Panc1 (cell line): ENCODE measurements around the gene ACOXL.

Experiments used
- POLR2AphosphoS5 ChIP-seq: IDR thresholded peaks from 2 replicates; pipeline ENCODE4 v1.6.1; 2012; ENCODE audit warnings: mild to moderate bottlenecking, low read depth, low read length, moderate library complexity
- TF ChIP-seq, protein P1 (sequence below): fragments of 450-650 bp; IDR thresholded peaks from 2 replicates; pipeline ENCODE4 v1.5.1; 2017; ENCODE audit warnings: mild to moderate bottlenecking

DNA sequence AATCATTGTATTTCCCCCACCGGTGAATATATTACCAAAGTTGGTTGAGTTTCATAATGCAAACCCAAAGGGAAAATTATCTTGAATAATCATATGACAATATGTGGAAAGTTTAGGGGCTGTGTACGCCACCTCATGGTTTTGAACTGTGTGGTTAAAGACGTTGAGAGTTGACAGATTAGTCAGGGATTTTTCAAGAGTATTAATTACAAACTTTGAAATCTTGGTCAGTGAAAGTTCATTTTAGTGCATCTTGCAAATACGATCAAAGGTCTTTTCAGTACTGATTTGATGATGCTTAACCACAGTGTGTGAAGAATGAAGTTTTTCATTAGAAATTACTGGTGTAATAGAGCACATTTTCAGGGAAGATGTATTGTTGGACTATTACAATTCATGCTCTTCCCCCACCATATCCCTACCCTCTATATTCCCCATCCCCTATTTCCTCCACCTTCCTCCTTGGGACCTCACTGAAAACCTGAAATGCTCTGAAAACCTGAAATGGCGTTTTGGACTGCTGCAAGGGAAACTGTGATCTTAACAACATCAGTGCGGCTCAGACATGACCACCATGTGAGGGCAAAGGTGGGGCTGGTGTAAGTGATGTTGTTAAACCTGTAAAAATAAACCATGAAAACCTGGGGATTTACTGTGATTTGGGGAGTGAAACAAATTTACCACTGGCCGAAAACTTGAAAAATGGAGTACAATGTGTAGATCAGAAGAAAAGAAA, 383.8 kb downstream of the ACOXL start:
- TF ChIP-seq, protein P1, sequence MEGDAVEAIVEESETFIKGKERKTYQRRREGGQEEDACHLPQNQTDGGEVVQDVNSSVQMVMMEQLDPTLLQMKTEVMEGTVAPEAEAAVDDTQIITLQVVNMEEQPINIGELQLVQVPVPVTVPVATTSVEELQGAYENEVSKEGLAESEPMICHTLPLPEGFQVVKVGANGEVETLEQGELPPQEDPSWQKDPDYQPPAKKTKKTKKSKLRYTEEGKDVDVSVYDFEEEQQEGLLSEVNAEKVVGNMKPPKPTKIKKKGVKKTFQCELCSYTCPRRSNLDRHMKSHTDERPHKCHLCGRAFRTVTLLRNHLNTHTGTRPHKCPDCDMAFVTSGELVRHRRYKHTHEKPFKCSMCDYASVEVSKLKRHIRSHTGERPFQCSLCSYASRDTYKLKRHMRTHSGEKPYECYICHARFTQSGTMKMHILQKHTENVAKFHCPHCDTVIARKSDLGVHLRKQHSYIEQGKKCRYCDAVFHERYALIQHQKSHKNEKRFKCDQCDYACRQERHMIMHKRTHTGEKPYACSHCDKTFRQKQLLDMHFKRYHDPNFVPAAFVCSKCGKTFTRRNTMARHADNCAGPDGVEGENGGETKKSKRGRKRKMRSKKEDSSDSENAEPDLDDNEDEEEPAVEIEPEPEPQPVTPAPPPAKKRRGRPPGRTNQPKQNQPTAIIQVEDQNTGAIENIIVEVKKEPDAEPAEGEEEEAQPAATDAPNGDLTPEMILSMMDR: no peak
- TF ChIP-seq POLR2AphosphoS5: no peak
